Endothelial cell of umbilical vein (primary cell): ENCODE data around the gene SENP5. TPM values are rescaled to one million over a fixed set of nuclear protein-coding genes. Genes with fewer than 3 reads are reported as not detected.
A peak's percentile ranks its signal among the peaks of the same experiment; 100 is the strongest.

ENCODE experiments used
- BruUV-seq: library from RNA; stranded (reverse); fragments of 400-500 nt; replicated peaks from 2 replicates; lab custom pipeline; 2021; lab: Mats Ljungman, UMichigan
- CTCF ChIA-PET: fragments of 300-600, 350-600 bp; sonication (Branson Sonifier 250); formaldehyde crosslinking; loops from one replicate; lab custom pipeline; 2021; ENCODE audit warnings: antibody characterized with exemption, inconsistent platforms; lab: Charles Lee
- POLR2A ChIA-PET: fragments of 300-600, 350-600 bp; sonication (Branson Sonifier 250); formaldehyde crosslinking; loops from one replicate; lab custom pipeline; 2021; ENCODE audit warnings: antibody characterized with exemption, inconsistent platforms; lab: Charles Lee
- DNase-seq: peaks from one replicate; pipeline ENCODE4 v3.0.0-alpha.2; 2011; ENCODE audit warnings: low read depth, low spot score
- FAIRE-seq: peaks from 2 replicates; lab custom pipeline; 2011; peaks lifted over from hg19 to GRCh38; lab: Jason Lieb, UNC
- H2AFZ ChIP-seq: 2 replicates; pipeline ENCODE4 v1.6.0; 2012; ENCODE audit warnings: low read depth, low read length, control low read depth, inconsistent platforms
- H3K27ac ChIP-seq: 2 replicates; pipeline ENCODE4 v1.5.1; 2011; ENCODE audit warnings: low read depth, mild to moderate bottlenecking, control low read depth, low read length, moderate library complexity; ENCODE audit not compliant: insufficient read depth
- H3K27me3 ChIP-seq, 2 experiments: 2 replicates each; pipeline versions ENCODE4 v1.6.0 to v1.6.1; 2011; ENCODE audit warnings: low read length in 2 of 2, mixed read lengths in 1 of 2; ENCODE audit not compliant: control insufficient read depth in 2 of 2, insufficient read depth in 2 of 2
- H3K36me3 ChIP-seq, 2 experiments: 2 replicates in 1 of 2; 3 replicates in 1 of 2; pipeline ENCODE4 v1.5.1; 2011; ENCODE audit warnings: low read length in 2 of 2, mild to moderate bottlenecking in 1 of 2, moderate library complexity in 1 of 2; ENCODE audit not compliant: control insufficient read depth in 2 of 2, insufficient read depth in 2 of 2; ENCODE audit errors: extremely low read depth in 1 of 2
- H3K4me1 ChIP-seq: 3 replicates; pipeline ENCODE4 v1.5.1; 2011; ENCODE audit warnings: mild to moderate bottlenecking, low read length; ENCODE audit not compliant: control insufficient read depth, insufficient read depth; ENCODE audit errors: extremely low read depth
- H3K4me2 ChIP-seq: 2 replicates; pipeline ENCODE4 v1.6.1; 2011; ENCODE audit warnings: low read length, control low read depth, mixed read lengths; ENCODE audit not compliant: insufficient read depth
- H3K4me3 ChIP-seq, 3 experiments: fragments of 200-600 bp in 1 of 3; sonication (generic), shearing (Covaris generic) in 1 of 3; replicated peaks in 1 of 3; 2 replicates each; pipeline ENCODE4 v1.5.1; 2011 to 2016; ENCODE audit warnings: control low read depth in 3 of 3, low read length in 3 of 3, mild to moderate bottlenecking in 2 of 3, inconsistent platforms in 1 of 3, low read depth in 1 of 3, moderate library complexity in 1 of 3; ENCODE audit not compliant: insufficient read depth in 1 of 3
- H3K79me2 ChIP-seq: 2 replicates; pipeline ENCODE4 v1.6.0; 2012; ENCODE audit warnings: low read length, inconsistent platforms; ENCODE audit not compliant: control insufficient read depth, insufficient read depth
- H3K9ac ChIP-seq: replicated peaks from 2 replicates; pipeline ENCODE3; 2011; ENCODE audit warnings: low read length, control low read depth; ENCODE audit not compliant: insufficient read depth; ENCODE audit errors: extremely low read depth
- H3K9me1 ChIP-seq: replicated peaks from 3 replicates; pipeline ENCODE4 v1.6.0; 2011; ENCODE audit warnings: mild to moderate bottlenecking, low read length; ENCODE audit not compliant: control insufficient read depth, insufficient read depth; ENCODE audit errors: extremely low read depth
- H3K9me3 ChIP-seq: replicated peaks from 2 replicates; pipeline ENCODE4 v1.5.1; 2012; ENCODE audit warnings: low read length, inconsistent platforms; ENCODE audit not compliant: control insufficient read depth, insufficient read depth
- H4K20me1 ChIP-seq: replicated peaks from 2 replicates; pipeline ENCODE3; 2011; ENCODE audit warnings: mild to moderate bottlenecking, low read length; ENCODE audit not compliant: control insufficient read depth, insufficient read depth; ENCODE audit errors: extremely low read depth
- EZH2 ChIP-seq: IDR thresholded peaks from 2 replicates; pipeline ENCODE4 v1.6.1; 2012; ENCODE audit warnings: borderline replicate concordance, low read depth, mild to moderate bottlenecking, moderate library complexity, low read length, inconsistent platforms; ENCODE audit not compliant: severe bottlenecking
- FOS ChIP-seq: IDR thresholded peaks from 2 replicates; pipeline ENCODE4 v1.6.1; 2011; ENCODE audit warnings: mild to moderate bottlenecking, low read length, moderate library complexity, borderline replicate concordance; ENCODE audit not compliant: insufficient read depth
- GATA2 ChIP-seq: IDR thresholded peaks from 2 replicates; pipeline ENCODE4 v1.7.0; 2011; ENCODE audit warnings: low read depth, mild to moderate bottlenecking, moderate library complexity, mixed read lengths, low read length; ENCODE audit not compliant: insufficient read length, insufficient read depth
- JUN ChIP-seq: IDR thresholded peaks from 2 replicates; pipeline ENCODE4 v1.6.1; 2011; ENCODE audit warnings: borderline replicate concordance, low read depth; ENCODE audit not compliant: insufficient read length, insufficient read depth
- MAX ChIP-seq: IDR thresholded peaks from 2 replicates; pipeline ENCODE4 v1.6.1; 2011; ENCODE audit not compliant: insufficient read depth, insufficient read length
- MYC ChIP-seq: IDR thresholded peaks from one replicate; pipeline ENCODE4 v1.6.1; 2011; ENCODE audit warnings: mild to moderate bottlenecking, low read depth, low read length
- POLR2A ChIP-seq: IDR thresholded peaks from 2 replicates; pipeline ENCODE4 v1.6.1; 2012; ENCODE audit warnings: low read depth, mild to moderate bottlenecking, control low read depth, low read length
- POLR2AphosphoS5 ChIP-seq: IDR thresholded peaks from 2 replicates; pipeline ENCODE4 v1.6.1; 2012; ENCODE audit warnings: low read depth, mild to moderate bottlenecking, control low read depth, low read length, moderate library complexity; ENCODE audit not compliant: insufficient read depth
- dilution Hi-C: fragments of 300-500 bp; cut with MboI; formaldehyde crosslinking; loops from one replicate; pipeline ENCODE4 v1.15.0; 2019; ENCODE audit warnings: low sequenced_read_pairs; ENCODE audit not compliant: extremely low pct_ligation_motif_present
- intact Hi-C: fragments of 100-400 bp; cut with micrococcal nuclease; formaldehyde crosslinking; loops from one replicate; pipeline ENCODE4 v1.10.0; 2022
- polyA plus RNA-seq, 4 experiments: library from polyadenylated mRNA; depleted of rRNA in 3 of 4; stranded (reverse) in 3 of 4; unstranded in 1 of 4; fragments of >200 nt; gene quantifications; 2 replicates each; pipeline versions ENCODE4 v1.2.1 to v1.2.3, GENCODE V29; 2011 to 2012; ENCODE audit warnings: missing spikeins in 1 of 4
- total RNA-seq: library from RNA; stranded (reverse); gene quantifications from 2 replicates; pipeline ENCODE4 v1.2.3, GENCODE V29; 2021
- TF ChIP-seq, protein P1 (sequence below), 2 donors: IDR thresholded peaks; 1 replicate in 1 of 2; 2 replicates in 1 of 2; pipeline ENCODE4 v1.5.1; 2011; ENCODE audit warnings: low read length in 2 of 2, mild to moderate bottlenecking in 2 of 2, moderate library complexity in 2 of 2, control low read depth in 1 of 2, inconsistent platforms in 1 of 2, low read depth in 1 of 2; ENCODE audit not compliant: insufficient read depth in 1 of 2; ENCODE audit errors: extremely low read depth in 1 of 2

SENP5 gene
- total and polyA plus RNA-seq, 2 donors (not counting 3 experiments of a cell fraction or from before 2014, with no cell fraction given) = 7.9 to 33.5 TPM

DNA sequence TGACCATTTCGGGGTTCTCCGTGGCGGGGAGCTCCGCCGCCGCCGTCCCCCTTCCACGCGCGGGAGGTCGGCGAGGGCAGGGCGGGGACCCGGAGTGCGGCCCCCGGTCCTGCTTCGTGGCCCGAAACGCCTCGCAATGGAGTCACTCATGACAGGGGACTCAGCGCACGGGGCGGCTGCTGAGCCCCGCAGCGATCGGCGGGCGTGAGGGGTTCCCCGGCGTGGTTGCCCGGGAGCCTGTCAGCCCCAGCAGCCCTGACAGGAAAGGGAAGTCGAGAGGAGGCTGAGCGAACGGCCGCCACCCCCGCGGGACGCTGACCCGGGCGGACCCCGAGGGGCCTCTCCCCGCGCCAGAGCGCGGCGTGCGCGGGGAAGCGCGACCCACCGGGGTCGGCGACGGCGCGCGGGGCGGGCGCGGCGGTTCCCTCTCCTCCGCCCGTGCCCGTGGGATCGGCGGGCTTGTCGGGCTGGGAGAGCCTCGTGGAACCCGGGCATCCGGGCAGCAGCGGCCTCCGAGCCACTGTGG lies 101.5 kb downstream of the SENP5 start:
- Histone ChIP-seq H3K36me3 (no peaks in the 10 kb centered on the region), H3K4me3 (peak overlapping the region; percentile 60 to 81 (median 65)), H3K9me1 (no peaks in the 10 kb centered on the region), H3K4me1 (peaks cover 3% of the 10 kb centered on the region), H3K4me2 (peak overlapping the region; percentile 84), H3K27me3 (peaks cover 0 to 2% of the 10 kb centered on the region in 2 experiments), H3K9me3 (no peaks in the 10 kb centered on the region), H3K27ac (no peak overlapping the region), H3K9ac (peak overlapping the region; percentile 44), H2AFZ (peak overlapping the region; percentile 94), H4K20me1 (no peaks in the 10 kb centered on the region), H3K79me2 (no peaks in the 10 kb centered on the region)
- CTCF ChIA-PET = interaction anchor here (0.5 to 1.6 kb wide), 29 partner anchors 8 to 630 kb away, joined by 3 to 24 read pairs (median 5); partner anchors contain the start of genes NCBP2 and SENP5
- POLR2A ChIA-PET = no interaction called here
- intact Hi-C loops = loop anchor here (1.0 to 5.0 kb wide), 3 partner anchors 131 to 447 kb away; no protein-coding TSS in a partner anchor
- FAIRE-seq (no peak), DNase-seq (peak; percentile 25)
- TF ChIP-seq JUN (no peak), MAX (no peak), FOS (no peak), MYC (no peak), POLR2AphosphoS5 (no peak), EZH2 (no peak), GATA2 (no peak), POLR2A (no peak)
- TF ChIP-seq, protein P1, sequence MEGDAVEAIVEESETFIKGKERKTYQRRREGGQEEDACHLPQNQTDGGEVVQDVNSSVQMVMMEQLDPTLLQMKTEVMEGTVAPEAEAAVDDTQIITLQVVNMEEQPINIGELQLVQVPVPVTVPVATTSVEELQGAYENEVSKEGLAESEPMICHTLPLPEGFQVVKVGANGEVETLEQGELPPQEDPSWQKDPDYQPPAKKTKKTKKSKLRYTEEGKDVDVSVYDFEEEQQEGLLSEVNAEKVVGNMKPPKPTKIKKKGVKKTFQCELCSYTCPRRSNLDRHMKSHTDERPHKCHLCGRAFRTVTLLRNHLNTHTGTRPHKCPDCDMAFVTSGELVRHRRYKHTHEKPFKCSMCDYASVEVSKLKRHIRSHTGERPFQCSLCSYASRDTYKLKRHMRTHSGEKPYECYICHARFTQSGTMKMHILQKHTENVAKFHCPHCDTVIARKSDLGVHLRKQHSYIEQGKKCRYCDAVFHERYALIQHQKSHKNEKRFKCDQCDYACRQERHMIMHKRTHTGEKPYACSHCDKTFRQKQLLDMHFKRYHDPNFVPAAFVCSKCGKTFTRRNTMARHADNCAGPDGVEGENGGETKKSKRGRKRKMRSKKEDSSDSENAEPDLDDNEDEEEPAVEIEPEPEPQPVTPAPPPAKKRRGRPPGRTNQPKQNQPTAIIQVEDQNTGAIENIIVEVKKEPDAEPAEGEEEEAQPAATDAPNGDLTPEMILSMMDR (IDR thresholded peaks at IDR 0.05; ENCODE audit: extremely low read depth in 1 of 2, insufficient read depth in 1 of 2, low read depth in 1 of 2, low read length in 2 of 2) = no peak
- BruUV-seq = no TSS peak
- dilution Hi-C loops = no loop called here
